ENCODE measurements around the gene HAUS3.
"Not testable (repeated sequence)": the region's sequence is repeated elsewhere in the genome, so short reads cannot be mapped to it uniquely, and the experiment has no call there.

HAUS3 gene

GRCh38 chr4:2275044-2275397 lies 33.1 kb upstream of the HAUS3 start:
- not testable (repeated sequence) for DNase-seq

GRCh38 chr4:2274320-2275043 lies 32.6 kb upstream of the HAUS3 start:
- DNase-seq, result no peak

GRCh38 chr4:2273657-2274319 lies 31.9 kb upstream of the HAUS3 start:
- no peak for DNase-seq

GRCh38 chr4:2273221-2273620 lies 31.3 kb upstream of the HAUS3 start:
- no peak for DNase-seq

GRCh38 chr4:2272828-2273120 lies 30.9 kb upstream of the HAUS3 start:
- no peak for DNase-seq

DNA sequence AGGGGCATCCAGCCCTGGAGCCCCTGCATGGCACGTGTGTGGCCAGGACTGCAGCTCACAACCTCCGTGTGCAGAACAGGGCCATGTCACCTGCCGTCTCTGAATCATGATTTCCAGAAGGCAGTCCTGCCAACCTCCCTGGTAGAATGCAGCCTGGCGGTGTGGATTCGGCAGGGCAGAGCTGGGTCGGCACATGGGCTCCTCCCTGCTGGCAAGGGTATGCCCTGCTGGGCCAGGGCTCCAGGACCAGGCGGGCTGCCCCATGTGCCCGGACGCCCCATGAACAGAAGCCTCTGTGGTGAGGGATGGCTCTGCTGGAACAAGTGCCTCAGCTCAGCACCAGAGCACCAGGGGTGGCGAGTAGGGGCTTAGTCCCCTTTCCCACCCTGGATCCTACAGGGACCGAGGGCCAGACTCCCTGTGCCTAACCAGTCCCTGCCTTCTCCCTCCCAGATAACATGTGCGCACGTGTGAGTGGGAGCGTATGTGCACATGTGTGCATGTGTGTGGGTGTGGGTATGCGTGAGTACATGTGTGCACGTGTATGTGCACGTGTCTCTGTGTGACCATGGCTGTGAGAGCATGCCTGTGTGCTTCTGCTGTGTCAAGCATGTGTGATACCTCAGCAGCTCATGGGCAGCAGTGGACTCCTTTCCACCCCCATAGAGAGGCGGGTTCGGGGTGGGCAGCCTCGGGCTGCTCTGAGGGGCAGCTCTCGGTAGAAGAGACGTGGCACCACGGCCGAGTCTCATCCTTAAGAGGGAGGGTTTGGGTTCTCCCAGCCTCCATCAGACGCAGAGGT lies 30.3 kb upstream of the HAUS3 start:
- no peak for DNase-seq

DNA sequence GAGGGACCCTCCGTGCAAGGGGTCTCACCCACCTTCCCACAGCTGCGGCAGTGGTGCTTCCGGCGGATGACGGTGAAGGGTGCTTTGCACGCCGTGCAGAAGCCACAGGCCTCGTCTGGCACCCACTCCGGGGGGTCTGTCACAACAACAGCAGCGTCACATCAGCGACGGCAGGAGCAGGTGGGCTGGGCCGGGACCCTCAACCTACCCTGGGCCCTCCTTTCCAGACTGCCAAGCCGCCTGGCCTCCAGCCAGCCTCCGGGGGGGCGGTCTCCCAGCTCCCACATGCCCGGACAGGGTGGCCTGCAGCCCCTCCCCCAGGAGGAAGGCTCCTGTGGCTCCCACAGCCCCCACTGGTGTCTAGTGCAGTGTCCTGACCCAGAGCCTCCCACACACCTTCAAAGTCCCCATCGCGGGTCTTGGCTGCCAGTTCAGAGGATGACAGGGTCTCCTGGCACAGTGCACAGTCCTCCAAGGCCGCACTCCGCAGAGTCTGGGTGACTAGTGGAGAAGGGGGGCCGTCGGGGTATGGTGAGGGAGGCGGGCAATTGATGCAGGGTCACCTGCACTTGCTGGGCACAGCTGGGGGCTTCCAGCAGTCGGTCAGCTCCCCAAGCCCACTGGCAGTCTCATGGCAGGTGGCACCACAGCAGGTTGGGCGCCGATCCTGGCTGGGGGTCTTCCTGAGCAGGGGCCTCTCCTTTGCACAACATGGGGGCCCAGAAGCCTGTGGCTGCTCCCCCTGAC lies 29.5 kb upstream of the HAUS3 start:
- DNase-seq, result no peak

DNA sequence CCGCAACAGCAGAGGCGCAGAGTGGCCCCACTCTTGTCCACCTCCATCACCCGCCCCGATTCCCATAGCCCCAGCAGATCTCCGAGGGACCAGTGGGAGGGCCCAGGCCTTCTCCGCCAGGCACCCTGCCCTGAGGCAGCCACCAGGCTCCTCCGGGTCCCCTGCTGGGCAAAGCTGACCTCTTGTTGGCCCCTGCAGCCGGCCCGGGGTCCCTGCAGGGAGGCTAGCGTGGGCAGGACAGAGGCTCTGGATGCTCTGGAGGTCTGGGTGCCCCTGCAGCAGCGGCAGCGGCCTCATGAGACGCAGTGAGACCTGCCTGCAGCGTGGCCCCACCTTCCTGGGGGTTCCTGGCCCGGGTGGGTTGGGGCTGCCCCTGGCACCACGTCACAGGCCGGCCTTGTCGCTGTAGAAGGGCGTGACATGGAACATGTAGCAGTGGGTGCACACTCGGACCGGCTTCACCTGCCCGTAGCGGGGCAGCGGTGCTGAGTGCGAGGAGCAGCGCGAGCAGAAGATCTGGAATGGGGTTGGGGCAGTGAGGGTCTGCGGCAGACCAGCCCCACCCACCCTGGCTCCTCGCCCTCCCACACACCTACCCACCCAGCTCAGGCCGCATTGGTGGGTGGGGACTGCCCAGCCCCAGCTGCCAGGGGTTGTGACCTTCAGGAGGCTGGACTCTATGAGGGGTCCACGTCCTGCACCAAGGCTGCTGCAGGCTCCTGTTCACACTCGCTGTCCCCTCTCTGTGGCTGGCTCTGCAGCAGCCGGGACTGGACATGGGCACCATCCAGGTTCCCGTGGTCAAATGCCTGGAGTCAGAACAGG lies 28.6 kb upstream of the HAUS3 start:
- DNase-seq, result no peak

GRCh38 chr4:2269618-2270163 lies 27.8 kb upstream of the HAUS3 start:
- DNase-seq, result no peak

DNA sequence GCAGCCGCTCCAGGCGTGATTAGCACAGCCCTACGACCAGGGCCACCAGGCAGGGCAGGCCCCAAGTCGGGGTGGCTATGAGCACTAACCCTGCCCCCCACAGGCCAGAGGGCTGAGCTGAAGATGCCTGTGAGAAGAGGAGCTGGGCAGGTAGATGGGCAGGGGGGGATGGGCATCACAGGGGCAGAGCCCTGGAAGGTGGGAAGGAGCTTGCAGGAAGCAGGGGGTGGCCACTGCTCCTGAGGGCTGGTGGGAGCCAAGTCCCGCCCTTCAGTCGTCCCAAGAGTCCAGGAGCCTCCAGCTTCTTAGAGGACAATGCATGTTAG lies 27.2 kb upstream of the HAUS3 start:
- no peak for DNase-seq

- DNase-seq, result no peak
These were observed 26.7 kb upstream of the HAUS3 start for GRCh38 chr4:2268357-2269205.

DNA sequence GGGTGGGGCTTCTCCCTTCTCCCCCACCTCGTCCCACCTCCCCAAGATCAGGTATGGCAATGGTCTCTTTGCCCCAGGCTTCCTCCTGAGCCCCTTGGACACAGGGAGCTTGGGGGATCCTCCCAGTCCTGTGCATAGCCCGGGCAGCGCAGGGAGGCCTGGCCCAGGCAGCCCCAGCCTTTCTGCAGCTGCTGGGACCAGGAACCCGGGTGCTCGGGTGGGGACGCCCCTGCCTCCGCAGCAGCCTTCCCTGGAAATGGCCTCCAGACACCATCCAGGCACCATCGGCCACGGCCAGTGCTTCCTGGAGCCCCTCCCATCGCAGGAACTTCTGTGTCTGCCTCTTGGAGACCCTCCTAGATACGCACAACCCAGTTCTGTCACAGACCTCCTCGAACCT lies 25.9 kb upstream of the HAUS3 start:
- DNase-seq, result no peak

DNA sequence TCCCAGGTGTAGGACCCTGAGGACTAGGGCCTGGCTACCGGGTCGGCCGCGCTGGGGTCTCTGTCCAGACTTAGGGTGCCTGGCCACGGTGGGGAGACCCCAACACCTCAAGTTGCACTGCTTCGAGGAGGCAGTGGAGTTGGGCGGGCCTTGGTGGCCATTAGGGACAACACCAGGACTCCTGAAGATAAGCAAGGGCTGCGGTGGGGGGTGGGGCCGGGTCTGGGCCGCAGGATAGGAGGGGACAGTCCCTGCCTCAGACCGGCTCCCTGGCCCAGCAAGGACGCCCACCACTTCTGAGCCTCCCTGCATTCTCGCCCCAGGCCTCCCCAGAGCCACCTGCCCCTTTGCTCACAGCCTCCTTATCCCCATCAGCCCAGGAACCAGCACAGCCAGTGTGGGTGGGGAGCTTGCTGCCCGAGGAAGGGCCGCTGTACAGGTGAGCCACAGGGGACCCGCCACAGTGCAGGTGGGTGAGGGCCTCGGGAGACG lies 25.4 kb upstream of the HAUS3 start:
- no peak for DNase-seq

DNA sequence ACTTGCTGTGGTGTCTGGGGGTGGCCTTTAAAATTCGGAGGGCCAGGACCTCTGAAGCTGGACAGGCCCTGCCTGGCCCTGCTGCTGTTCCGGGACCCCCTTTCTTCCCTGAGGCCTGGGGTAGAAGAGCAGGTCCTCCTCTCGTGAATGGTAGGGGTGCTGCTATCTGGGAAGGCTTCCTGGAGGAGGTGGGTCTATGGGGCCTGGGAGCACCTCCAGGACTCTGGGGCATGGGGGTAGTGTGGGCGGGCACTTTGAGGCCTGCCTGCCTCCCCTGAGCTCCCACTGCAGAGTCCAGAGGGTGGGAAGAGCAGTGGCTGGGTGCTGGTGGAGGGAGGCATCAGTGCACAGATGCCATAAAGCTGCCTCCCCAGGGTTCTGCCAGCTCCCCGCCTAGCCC lies 24.9 kb upstream of the HAUS3 start:
- no peak for DNase-seq

DNA sequence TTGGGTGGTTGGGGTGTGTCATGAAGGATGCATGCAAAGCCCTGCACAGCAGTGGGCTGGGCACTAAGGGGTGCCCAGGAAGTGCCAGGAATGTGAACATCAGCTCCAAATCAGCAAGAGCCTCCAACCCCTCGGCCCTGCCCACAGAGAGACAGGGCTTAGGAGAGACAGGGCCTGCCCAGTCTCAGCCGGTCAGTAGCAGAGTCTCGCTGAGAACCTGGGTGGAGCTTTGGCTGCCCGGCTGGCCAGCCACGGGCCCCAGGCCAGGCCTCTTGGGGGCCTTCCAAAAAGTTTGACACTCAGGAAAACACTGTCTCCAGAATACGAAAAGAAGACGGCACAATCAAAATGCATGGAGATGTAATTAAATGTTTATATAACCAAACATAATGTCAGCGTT lies 24.3 kb upstream of the HAUS3 start:
- DNase-seq, result no peak

GRCh38 chr4:2265113-2266110 lies 23.5 kb upstream of the HAUS3 start:
- DNase-seq, result no peak

DNA sequence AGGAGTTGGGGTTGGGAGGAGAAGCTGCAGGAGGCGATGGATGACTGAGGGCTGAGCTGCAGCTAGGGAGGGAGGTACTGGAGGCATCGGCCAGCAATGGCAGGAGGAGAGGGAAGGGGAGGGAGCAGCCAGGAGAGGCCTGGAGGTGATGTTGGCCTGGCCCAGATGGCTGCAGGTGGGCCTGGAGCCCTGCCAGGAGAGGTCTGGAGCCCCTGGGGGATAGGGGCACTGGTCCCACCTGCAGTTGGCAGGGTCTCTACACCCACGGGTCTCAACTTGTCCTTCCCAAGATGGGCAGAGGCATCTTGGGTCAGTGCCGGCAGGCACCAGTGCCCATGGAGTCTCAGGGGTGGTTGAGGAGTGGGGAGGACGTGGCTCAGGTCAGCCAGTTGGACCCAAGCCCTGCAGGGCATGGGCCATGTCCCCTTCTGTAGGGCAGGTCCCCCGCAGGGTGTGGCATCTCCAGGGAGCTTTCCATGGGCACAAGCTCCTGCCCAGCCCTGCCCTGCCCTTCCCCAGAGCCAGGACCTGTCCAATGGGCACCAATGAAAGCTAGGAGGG lies 22.6 kb upstream of the HAUS3 start:
- no peak for DNase-seq

- no peak for DNase-seq
These were observed 22.0 kb upstream of the HAUS3 start for GRCh38 chr4:2263926-2264321.

DNA sequence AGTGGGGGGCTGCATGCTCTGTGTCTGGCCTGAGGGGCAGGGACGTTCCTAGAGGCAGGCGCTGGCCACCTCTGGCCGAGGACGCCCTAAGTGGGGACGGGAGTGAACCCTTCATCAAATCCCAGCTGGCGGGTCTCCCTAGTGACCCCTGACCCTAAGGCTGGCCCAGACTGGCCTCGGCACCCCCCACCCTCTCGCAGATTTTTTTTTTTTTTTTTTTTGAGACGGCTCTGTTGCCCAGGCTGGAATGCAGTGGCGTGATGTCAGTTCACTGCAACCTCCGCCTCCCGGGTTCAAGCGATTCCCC lies 21.0 kb upstream of the HAUS3 start:
- DNase-seq, result no peak

Measured in activated gamma-delta T cell (primary cell).